Effector memory CD4-positive, alpha-beta T cell (primary cell): ENCODE measurements around the gene TM7SF3.

ENCODE experiments used
- DNase-seq, 3 donors: peaks; one replicate each; pipeline ENCODE4 v3.0.0-alpha.2; 2020
- H3K27ac ChIP-seq: 2 replicates; pipeline ENCODE4 v1.7.0; 2013; ENCODE audit warnings: mild to moderate bottlenecking, low read length, moderate library complexity; ENCODE audit not compliant: insufficient read depth, poor library complexity, severe bottlenecking
- H3K27me3 ChIP-seq: replicated peaks from 2 replicates; pipeline ENCODE4 v1.7.0; 2013; ENCODE audit warnings: mild to moderate bottlenecking, low read length; ENCODE audit not compliant: insufficient read depth, control insufficient read depth, poor library complexity, severe bottlenecking
- H3K36me3 ChIP-seq: 2 replicates; pipeline ENCODE4 v1.7.0; 2013; ENCODE audit warnings: mild to moderate bottlenecking, low read length, moderate library complexity; ENCODE audit not compliant: control insufficient read depth, insufficient read depth
- H3K4me1 ChIP-seq: 2 replicates; pipeline ENCODE4 v1.7.0; 2013; ENCODE audit warnings: low read length, mild to moderate bottlenecking; ENCODE audit not compliant: control insufficient read depth, insufficient read depth, poor library complexity, severe bottlenecking
- H3K4me3 ChIP-seq: 2 replicates; pipeline ENCODE4 v1.7.0; 2013; ENCODE audit warnings: low read length, low read depth, mild to moderate bottlenecking; ENCODE audit not compliant: insufficient read depth, poor library complexity, severe bottlenecking
- H3K9me3 ChIP-seq: 2 replicates; pipeline ENCODE4 v1.7.0; 2013; ENCODE audit warnings: mild to moderate bottlenecking, low read length, moderate library complexity; ENCODE audit not compliant: control insufficient read depth
- total RNA-seq, 3 donors: gene quantifications; one replicate each; lab custom pipeline; 2026; lab: John Stamatoyannopoulos, UW

TM7SF3 gene
- total RNA-seq: 23.2 to 30.6 (median 27.1) reads per million in 3 donors

- H3K4me1 ChIP-seq: peaks cover 23% of the 10 kb centered on the region
- peak; percentile 93 to 95 (median 94) for DNase-seq
- peak within 1 kb of the TSS; percentile 88 for H3K4me3 ChIP-seq
Observed at GRCh38 chr12:27014085-27014858, at the start of gene TM7SF3. Gene TM7SF3, minus strand, starts transcription at chr12:27014384. Its CDS starts 216 bp downstream, at chr12:27014168.

GRCh38 chr12:27063250-27063851, 49.2 kb upstream of the TM7SF3 start:
- Histone ChIP-seq H3K9me3 (no peaks in the 10 kb centered on the region), H3K4me3 (no peak overlapping the region), H3K27ac (no peak overlapping the region), H3K36me3 (no peaks in the 10 kb centered on the region), H3K27me3 (no peaks in the 10 kb centered on the region), H3K4me1 (no peaks in the 10 kb centered on the region)
- no peak for DNase-seq

More at GRCh38 chr12:27014085-27014858, at the start of gene TM7SF3:
- Histone ChIP-seq H3K9me3 (no peaks in the 10 kb centered on the region), H3K36me3 (no peaks in the 10 kb centered on the region), H3K27me3 (no peaks in the 10 kb centered on the region), H3K27ac (peak within 1 kb of the TSS; percentile 89)

- no peak overlapping the region for H3K4me3 ChIP-seq
- no peaks in the 10 kb centered on the region for H3K9me3 ChIP-seq
- no peaks in the 10 kb centered on the region for H3K36me3 ChIP-seq
- no peak overlapping the region for H3K27ac ChIP-seq
- no peaks in the 10 kb centered on the region for H3K4me1 ChIP-seq
- DNase-seq: no peak
- no peaks in the 10 kb centered on the region for H3K27me3 ChIP-seq
Observed at GRCh38 chr12:27061317-27061716, 47.1 kb upstream of the TM7SF3 start.

DNA sequence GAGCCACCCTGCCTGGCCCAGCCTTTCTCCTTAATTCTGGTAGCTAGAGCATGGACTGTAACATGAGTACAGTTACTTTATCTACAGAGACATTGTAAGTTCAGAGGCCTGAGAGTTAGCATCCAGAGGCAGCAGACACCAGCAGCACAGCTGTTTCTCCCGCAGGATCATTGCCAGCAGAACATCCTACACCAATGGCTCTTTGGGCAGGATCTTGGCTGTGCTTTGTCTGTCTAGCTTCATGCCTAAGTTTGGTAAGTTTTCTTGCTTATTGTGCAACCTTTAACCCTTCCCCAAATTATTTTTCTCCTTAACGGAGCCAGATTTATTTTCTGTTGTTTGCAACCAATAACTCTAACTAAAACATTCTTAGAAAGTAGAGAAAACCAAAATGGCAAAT, 46.6 kb upstream of the TM7SF3 start:
- Histone ChIP-seq H3K9me3 (no peaks in the 10 kb centered on the region), H3K27me3 (no peaks in the 10 kb centered on the region), H3K27ac (no peak overlapping the region), H3K4me1 (no peaks in the 10 kb centered on the region), H3K4me3 (no peak overlapping the region), H3K36me3 (no peaks in the 10 kb centered on the region)
- no peak for DNase-seq

DNA sequence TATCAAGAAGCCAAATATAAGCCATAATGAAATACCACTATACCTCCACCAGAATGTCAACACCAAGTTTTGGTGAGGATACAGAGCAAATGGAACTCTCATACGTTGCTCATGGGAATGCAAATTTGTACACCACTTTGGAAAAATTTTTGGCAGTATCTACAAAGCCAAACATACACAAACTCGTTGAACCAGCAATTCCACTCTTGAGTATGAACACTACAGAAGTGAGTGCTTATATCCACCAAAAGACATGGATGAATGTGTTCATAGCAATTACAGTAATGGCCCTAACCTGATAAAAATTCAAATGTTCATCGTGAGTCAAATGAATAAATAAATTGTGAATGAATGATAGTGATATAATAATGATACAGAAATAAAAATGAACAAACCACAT, 43.4 kb upstream of the TM7SF3 start:
- no peaks in the 10 kb centered on the region for H3K4me1 ChIP-seq
- DNase-seq: no peak
- H3K27ac ChIP-seq: no peak overlapping the region

DNA sequence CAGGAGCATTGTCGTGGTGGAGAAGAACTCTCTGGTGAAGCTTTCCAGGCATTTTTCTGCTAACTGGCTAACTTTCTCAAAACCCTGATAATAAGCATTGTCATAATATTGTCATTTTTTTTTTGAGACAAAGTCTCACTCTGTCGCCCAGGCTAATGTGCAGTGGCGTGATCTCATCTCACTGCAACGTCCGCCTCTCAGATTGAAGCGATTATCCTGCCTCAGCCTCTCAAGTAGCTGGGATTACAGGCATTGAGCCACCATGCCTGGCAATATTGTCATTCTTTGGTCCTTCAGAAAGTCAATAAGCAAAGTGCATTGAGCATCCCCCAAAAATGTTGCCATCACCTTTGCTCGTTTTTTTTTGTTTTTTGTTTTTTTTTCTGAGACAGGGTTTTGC, 41.8 kb upstream of the TM7SF3 start:
- DNase-seq: no peak
- Histone ChIP-seq H3K4me3 (no peak overlapping the region), H3K9me3 (no peaks in the 10 kb centered on the region), H3K27ac (no peak overlapping the region), H3K27me3 (no peaks in the 10 kb centered on the region), H3K36me3 (no peaks in the 10 kb centered on the region), H3K4me1 (no peaks in the 10 kb centered on the region)

More for the DNA sequence above, 43.4 kb upstream of the TM7SF3 start:
- Histone ChIP-seq H3K4me3 (no peak overlapping the region), H3K9me3 (no peaks in the 10 kb centered on the region), H3K36me3 (no peaks in the 10 kb centered on the region), H3K27me3 (no peaks in the 10 kb centered on the region)

- H3K4me1 ChIP-seq: no peaks in the 10 kb centered on the region
- no peak overlapping the region for H3K27ac ChIP-seq
- H3K36me3 ChIP-seq: no peaks in the 10 kb centered on the region
- no peak overlapping the region for H3K4me3 ChIP-seq
- H3K9me3 ChIP-seq: no peaks in the 10 kb centered on the region
- no peaks in the 10 kb centered on the region for H3K27me3 ChIP-seq
- no peak for DNase-seq
Observed at GRCh38 chr12:27052742-27053141, 38.6 kb upstream of the TM7SF3 start.

GRCh38 chr12:27052176-27052575, 38.0 kb upstream of the TM7SF3 start:
- H3K4me1 ChIP-seq: no peaks in the 10 kb centered on the region
- no peaks in the 10 kb centered on the region for H3K36me3 ChIP-seq
- no peak for DNase-seq
- H3K9me3 ChIP-seq: no peaks in the 10 kb centered on the region
- H3K27ac ChIP-seq: no peak overlapping the region
- no peaks in the 10 kb centered on the region for H3K27me3 ChIP-seq
- H3K4me3 ChIP-seq: no peak overlapping the region

DNA sequence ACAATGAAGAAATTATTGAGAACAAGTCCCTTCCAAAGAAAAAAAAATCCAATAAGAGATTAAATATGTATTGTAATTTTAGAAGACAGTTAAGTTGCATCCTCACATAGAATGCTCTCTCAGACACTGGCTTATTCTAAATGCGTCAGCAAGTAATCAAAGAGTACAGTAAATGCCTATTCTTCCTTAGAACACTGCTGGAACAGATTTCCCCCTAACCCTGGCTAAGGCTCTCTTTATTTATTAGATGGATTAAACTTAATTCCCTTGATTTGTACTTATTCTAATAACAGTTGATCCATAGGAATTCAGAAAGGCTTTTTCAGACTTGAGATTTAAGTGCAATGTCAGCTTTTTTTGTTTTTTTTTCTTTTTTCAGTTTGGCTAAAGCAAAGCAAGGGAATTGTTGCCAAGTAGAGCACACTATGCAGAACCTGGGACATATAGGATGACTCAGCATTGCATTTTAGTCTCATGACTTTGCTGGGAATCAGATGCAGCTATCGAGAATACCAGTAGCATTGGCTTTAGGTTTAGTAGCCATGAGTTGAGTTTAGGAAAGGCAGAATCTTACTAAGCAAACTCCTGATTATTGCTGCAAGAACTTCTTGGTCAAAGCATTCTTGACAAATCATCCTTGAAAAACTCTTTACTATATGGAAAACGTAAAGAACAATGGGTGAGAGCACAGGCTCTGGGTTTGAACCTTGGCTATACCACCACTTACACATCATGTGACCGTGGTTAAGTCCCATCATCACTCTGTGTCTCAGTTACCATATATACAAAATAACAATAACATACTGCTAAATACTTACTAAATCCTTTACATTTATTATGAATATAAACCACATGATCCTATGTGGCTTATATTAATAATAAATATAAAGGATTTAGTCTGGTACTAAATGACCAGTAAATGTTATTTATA, 34.9 kb upstream of the TM7SF3 start:
- DNase-seq: no peak
- Histone ChIP-seq H3K27ac (no peak overlapping the region), H3K4me1 (no peaks in the 10 kb centered on the region), H3K27me3 (no peaks in the 10 kb centered on the region), H3K36me3 (no peaks in the 10 kb centered on the region), H3K4me3 (no peak overlapping the region), H3K9me3 (no peaks in the 10 kb centered on the region)
